ENCODE data around the gene ADAMTS2.

DNA sequence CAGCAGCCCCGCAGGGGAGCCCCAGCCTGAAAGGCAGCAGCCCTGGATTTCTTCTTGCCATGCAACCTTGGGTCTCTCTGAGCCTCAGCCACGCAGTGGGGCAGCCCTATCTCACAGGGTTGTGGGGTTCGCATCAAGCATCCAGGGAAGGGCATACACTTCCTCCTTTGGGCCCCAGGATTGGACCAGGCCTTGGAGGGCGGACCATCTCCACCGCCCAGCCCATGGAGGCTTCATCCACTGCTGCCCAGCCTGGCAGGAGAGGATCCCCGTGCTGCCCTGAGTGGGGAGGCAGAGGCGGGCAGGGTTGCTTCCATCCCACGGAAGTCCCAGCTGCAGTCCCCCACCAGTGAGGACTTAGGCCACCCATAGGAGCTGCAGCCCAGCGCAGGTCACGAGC lies 5.3 kb downstream of the ADAMTS2 start:
- TF ChIP-seq, protein P1, sequence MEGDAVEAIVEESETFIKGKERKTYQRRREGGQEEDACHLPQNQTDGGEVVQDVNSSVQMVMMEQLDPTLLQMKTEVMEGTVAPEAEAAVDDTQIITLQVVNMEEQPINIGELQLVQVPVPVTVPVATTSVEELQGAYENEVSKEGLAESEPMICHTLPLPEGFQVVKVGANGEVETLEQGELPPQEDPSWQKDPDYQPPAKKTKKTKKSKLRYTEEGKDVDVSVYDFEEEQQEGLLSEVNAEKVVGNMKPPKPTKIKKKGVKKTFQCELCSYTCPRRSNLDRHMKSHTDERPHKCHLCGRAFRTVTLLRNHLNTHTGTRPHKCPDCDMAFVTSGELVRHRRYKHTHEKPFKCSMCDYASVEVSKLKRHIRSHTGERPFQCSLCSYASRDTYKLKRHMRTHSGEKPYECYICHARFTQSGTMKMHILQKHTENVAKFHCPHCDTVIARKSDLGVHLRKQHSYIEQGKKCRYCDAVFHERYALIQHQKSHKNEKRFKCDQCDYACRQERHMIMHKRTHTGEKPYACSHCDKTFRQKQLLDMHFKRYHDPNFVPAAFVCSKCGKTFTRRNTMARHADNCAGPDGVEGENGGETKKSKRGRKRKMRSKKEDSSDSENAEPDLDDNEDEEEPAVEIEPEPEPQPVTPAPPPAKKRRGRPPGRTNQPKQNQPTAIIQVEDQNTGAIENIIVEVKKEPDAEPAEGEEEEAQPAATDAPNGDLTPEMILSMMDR (IDR thresholded peaks at IDR 0.05): no peak
- TF ChIP-seq EZH2 (IDR thresholded peaks at IDR 0.05): no peak

Measured in neural progenitor cell (in vitro differentiated cells).